H1 (cell line): Measurements from ENCODE around the gene SCG3.

ENCODE experiments used
- EP300 ChIP-seq, 2 experiments: IDR thresholded peaks; 1 replicate in 1 of 2; 2 replicates in 1 of 2; pipeline ENCODE4 v1.6.1; 2011 to 2012; ENCODE audit warnings: low read depth in 2 of 2, low read length in 2 of 2, mild to moderate bottlenecking in 2 of 2, borderline replicate concordance in 1 of 2, inconsistent platforms in 1 of 2, moderate library complexity in 1 of 2
- EZH2 ChIP-seq: fragments of 200-600 bp; sonication (generic); IDR thresholded peaks from 2 replicates; pipeline ENCODE4 v1.7.1; 2012; ENCODE audit warnings: low read depth, mild to moderate bottlenecking, moderate library complexity, low read length, inconsistent platforms; ENCODE audit not compliant: severe bottlenecking
- MAX ChIP-seq: IDR thresholded peaks from 2 replicates; pipeline ENCODE4 v1.6.1; 2012; ENCODE audit warnings: inconsistent platforms

GRCh38 chr15:51736751-51737521, 55.6 kb downstream of the SCG3 start:
- no peak for TF ChIP-seq EP300 (IDR thresholded peaks at IDR 0.05; ENCODE audit: borderline replicate concordance in 1 of 2, low read depth in 2 of 2, low read length in 2 of 2)
- peak; percentile 71 for TF ChIP-seq MAX
- no peak for TF ChIP-seq EZH2
